ENCODE data around the gene EPHA2. TPM values are rescaled to one million over a fixed set of nuclear protein-coding genes. Genes with fewer than 3 reads are reported as not detected.

Gene EPHA2
- total RNA-seq: 71.8 to 76.3 TPM (median 75.0 TPM) in 3 replicates

DNA sequence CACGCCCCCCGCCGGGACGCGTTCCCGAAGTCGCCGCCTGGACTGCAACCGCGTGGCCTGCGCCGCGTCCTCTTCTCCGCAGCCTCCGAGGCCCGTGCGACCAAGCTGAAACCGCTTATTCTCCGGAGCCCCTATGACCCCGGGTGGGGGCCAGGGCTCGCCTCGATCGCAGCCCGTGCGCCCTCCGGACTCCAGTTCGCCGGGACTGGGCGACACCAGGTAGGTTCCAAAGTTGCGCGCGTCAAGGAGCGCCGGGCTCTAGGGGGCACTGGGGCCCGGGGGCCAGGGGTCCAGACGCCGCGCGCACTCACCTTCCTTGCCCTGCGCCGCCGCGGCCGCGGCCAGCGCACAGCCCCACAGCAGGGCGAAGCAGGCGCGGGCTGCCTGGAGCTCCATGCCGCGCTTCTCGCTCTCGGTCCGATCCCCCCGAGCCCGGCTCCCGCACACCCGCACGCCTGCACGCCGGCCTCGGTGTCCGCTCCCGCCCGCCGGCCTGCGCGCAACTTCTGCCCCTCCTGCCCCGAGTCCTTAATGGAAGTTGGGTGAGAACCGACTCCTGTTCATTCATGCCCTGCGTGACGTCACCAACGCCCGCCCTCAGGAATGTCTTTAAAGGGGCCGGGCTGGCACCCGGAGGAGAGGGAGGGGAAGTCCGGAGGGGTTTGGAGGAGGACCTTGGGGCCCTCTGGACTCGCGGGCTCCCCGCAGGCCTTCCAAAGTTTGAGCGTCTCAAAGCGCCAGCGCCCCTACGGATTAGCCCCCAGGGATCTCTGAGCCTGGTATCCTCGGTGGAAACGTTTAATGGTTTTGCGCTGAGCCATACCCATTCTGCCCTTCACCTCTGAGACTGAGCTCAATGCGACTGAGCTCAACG lies at the start of gene EPHA2:
Gene EPHA2 (minus strand): TSS at position 533 of the 874 bp plus-strand sequence. CDS start 137 bp downstream, at position 396.
- Mint-ChIP-seq H3K36me3 (no peaks in the 10 kb centered on the region), H3K9me3 (no peaks in the 10 kb centered on the region), H3K27me3 (ENCODE audit: low read depth) (no peaks in the 10 kb centered on the region), H3K27ac (peak within 1 kb of the TSS; percentile 99), H3K4me1 (peaks cover 60% of the 10 kb centered on the region), H3K4me3 (peak within 1 kb of the TSS; percentile 89)
- peak; percentile 81 to 93 for DNase-seq (ENCODE audit: low spot score in 2 of 2, unreplicated experiment in 2 of 2)
- TF ChIP-seq, protein P1, sequence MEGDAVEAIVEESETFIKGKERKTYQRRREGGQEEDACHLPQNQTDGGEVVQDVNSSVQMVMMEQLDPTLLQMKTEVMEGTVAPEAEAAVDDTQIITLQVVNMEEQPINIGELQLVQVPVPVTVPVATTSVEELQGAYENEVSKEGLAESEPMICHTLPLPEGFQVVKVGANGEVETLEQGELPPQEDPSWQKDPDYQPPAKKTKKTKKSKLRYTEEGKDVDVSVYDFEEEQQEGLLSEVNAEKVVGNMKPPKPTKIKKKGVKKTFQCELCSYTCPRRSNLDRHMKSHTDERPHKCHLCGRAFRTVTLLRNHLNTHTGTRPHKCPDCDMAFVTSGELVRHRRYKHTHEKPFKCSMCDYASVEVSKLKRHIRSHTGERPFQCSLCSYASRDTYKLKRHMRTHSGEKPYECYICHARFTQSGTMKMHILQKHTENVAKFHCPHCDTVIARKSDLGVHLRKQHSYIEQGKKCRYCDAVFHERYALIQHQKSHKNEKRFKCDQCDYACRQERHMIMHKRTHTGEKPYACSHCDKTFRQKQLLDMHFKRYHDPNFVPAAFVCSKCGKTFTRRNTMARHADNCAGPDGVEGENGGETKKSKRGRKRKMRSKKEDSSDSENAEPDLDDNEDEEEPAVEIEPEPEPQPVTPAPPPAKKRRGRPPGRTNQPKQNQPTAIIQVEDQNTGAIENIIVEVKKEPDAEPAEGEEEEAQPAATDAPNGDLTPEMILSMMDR (IDR thresholded peaks at IDR 0.05; ENCODE audit: unreplicated experiment): no peak

DNA sequence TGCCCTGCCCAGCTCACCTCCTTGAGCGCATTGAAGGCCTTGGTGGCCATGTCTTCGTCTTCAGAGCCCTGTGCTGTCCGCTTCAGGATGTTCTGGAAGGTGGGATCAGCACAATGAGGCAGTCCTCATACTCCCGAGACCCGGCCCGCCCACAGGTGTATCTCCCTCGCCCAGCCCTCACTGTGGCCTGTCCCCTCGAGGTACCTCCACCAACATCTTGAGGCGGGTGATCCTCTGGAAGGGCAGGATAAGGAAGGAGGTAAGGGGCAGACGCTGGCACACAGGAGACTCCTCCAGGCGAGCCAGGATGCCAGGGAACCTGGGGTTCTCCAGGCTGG lies 49.4 kb upstream of the EPHA2 start:
- peaks cover 20% of the 10 kb centered on the region for H3K4me1 Mint-ChIP-seq
- no peaks in the 10 kb centered on the region for H3K27me3 Mint-ChIP-seq (ENCODE audit: low read depth)
- TF ChIP-seq, protein P1 (IDR thresholded peaks at IDR 0.05; ENCODE audit: unreplicated experiment): no peak
- H3K9me3 Mint-ChIP-seq: no peaks in the 10 kb centered on the region
- H3K27ac Mint-ChIP-seq: no peak overlapping the region
- no peak for DNase-seq (ENCODE audit: low spot score in 2 of 2, unreplicated experiment in 2 of 2)
- peak overlapping the region; percentile 26 for H3K4me3 Mint-ChIP-seq
- peaks cover 17% of the 10 kb centered on the region for H3K36me3 Mint-ChIP-seq

DNA sequence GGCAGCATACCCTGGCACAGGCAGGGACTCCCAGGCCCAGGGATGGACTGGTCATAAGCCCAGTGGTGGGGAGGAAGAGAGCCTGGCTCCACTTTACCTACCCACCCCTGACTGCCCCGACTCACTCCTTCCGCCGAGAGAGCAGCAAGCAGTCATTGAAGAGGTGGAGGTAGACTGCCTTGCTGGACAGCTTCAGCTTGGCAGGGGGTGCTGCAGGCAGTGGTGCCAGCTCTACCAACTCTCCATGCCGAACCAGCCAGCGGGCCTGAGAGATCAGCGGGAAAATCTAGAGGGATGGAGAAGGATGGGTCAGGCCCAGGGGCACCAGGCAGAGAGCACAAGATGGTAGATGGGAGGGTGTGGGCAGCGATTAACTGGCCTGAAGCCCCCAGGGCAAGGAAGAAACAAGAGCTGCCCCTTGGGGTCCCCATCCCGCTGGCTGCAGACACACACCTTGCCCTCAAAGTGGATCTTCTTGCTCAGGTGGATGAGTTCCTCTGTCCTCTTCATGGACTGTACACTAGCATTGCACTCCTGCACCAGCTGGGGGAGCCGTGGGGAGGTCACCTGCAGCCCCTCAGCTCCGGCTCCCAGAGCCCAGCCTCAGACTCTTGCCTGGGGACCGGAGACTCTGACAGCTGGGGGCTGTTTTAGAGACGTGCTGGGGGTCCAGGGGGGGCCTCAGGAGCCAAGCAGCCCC lies 48.9 kb upstream of the EPHA2 start:
- TF ChIP-seq, protein P1 (IDR thresholded peaks at IDR 0.05; ENCODE audit: unreplicated experiment): no peak
- Mint-ChIP-seq H3K27ac (no peak overlapping the region), H3K4me1 (peaks cover 19% of the 10 kb centered on the region), H3K9me3 (no peaks in the 10 kb centered on the region), H3K36me3 (peaks cover 17% of the 10 kb centered on the region), H3K4me3 (no peak overlapping the region), H3K27me3 (ENCODE audit: low read depth) (no peaks in the 10 kb centered on the region)
- no peak for DNase-seq (ENCODE audit: low spot score in 2 of 2, unreplicated experiment in 2 of 2)

DNA sequence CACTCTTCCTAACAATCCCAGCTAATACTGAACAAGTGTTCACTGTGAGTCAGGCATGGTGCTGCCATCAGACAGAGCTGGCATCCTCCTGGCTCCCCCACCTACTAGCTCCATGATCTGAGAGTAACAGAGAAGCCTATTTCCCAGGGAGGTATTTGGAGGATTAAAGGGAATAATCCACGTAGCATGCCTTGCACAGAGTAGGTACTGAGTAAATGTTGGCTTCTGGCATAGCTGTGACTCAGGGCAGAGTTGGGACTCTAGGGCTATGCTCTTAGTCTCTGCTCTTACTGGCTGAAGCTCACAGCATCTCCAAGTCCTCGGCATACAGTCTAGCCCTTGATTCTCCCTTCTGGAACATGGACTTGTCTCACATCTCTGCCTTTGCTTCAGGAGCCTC lies 48.3 kb upstream of the EPHA2 start:
- Mint-ChIP-seq H3K9me3 (no peaks in the 10 kb centered on the region), H3K4me3 (no peak overlapping the region), H3K4me1 (peaks cover 13% of the 10 kb centered on the region), H3K27me3 (ENCODE audit: low read depth) (no peaks in the 10 kb centered on the region), H3K36me3 (peaks cover 20% of the 10 kb centered on the region), H3K27ac (no peak overlapping the region)
- TF ChIP-seq, protein P1 (IDR thresholded peaks at IDR 0.05; ENCODE audit: unreplicated experiment): no peak
- no peak for DNase-seq (ENCODE audit: low spot score in 2 of 2, unreplicated experiment in 2 of 2)

DNA sequence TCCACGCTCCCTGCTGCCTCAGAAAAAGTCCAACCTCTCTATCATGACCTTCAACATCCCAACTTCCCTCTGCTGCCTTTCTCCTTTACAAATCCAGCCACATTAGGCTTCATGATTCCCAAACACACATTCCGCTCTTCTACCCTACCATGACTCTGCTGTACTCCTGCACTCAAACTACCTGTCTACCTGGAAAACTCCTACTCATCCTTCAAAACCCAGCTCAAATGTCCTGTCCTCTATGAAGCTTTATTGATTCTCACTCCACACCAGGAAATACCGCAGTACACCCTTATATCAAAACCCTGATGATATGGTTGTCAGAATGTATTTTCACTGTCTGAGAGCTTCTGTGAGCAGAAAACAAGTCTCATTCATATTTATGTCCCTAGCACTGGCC lies 47.7 kb upstream of the EPHA2 start:
- Mint-ChIP-seq H3K27ac (no peak overlapping the region), H3K4me3 (no peak overlapping the region), H3K9me3 (no peaks in the 10 kb centered on the region), H3K4me1 (peaks cover 10% of the 10 kb centered on the region), H3K36me3 (peaks cover 25% of the 10 kb centered on the region), H3K27me3 (ENCODE audit: low read depth) (no peaks in the 10 kb centered on the region)
- DNase-seq (ENCODE audit: low spot score in 2 of 2, unreplicated experiment in 2 of 2): no peak
- TF ChIP-seq, protein P1 (IDR thresholded peaks at IDR 0.05; ENCODE audit: unreplicated experiment): no peak
